Myocyte (in vitro differentiated cells): ENCODE measurements around the gene RRAS2. TPM values are rescaled to one million over a fixed set of nuclear protein-coding genes. Genes with fewer than 3 reads are reported as not detected.
"Not testable (repeated sequence)": the region's sequence is repeated elsewhere in the genome, so short reads cannot be mapped to it uniquely, and the experiment has no call there.

Experiments used
- DNase-seq: peaks from one replicate; pipeline ENCODE4 v3.0.0-alpha.2; 2012; ENCODE audit warnings: low read depth
- total RNA-seq: library from RNA; depleted of rRNA; stranded (reverse); fragments of >200 nt; gene quantifications from 2 replicates; pipeline ENCODE4 v1.2.3, GENCODE V29; 2014

The RRAS2 gene
- total RNA-seq, 1 donor from 2014 or later, result 108 TPM

DNA sequence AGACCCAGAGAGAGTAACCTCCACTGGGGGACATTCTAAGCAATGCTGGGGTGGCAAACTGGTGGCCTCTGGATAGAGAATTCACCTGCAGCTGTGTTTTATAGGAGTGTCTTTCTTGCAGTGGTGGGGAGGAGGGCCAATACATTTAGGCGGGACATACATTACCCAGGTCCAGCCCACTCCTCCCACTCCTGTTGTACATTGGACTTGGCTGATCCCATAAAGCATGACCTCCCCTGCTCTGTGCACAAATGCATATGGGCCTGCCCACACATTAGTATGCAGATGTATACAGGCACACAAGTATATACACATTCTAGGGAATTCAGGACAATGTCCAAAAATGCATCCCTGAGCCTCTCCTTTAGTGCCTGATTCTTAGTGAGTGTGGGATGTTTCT is 99.1 kb downstream of the RRAS2 start:
- DNase-seq, result no peak

- no peak for DNase-seq
Measured at GRCh38 chr11:14259186-14259784, 99.7 kb downstream of the RRAS2 start.

DNA sequence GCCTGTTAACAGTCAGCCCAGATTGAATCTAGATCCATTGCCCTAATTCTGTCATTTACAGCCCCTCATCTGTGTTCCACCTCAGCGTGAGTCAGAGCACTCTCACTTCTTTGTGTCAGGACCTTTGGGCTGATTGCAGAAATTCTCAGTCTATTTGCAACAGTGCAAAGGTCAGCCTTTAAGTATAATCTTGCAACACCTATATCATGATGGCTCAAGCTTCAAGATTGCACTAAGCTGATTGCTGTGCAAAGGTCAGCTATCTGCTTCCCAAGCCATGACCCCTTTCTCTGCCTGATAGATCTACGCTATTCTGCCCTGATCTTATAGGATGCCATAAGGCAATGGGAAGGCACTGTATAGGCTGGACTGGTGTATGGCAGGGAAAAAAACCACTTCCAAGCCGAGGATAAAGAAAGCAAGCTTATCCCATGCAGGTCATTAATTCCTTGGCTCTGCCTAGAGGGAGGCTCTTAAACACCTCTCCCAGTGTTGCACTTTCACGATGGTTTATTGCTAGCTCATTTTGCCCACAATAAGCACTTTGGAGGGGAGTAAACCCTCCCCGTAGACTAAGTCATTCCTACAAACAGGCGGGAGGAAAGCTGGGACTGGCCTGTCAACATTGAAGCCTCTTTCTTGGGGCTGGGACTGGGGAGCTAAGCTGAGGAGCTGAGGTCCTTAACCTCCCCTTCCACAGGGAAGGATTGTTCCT is 100.6 kb downstream of the RRAS2 start:
- no peak for DNase-seq

DNA sequence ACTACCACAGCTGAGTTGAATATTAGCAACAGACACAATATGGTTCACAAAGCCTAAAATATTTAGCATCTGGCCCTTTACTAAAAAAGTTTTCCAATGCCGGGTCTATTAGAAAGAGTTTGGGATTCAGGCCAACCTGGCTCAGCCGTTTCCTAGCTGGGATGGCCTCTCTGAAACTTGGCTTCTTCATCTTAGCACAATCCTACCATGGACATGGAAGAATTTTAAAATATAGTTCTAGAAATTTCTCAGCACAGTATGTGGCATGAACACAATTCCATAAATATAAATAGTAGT is 103.8 kb downstream of the RRAS2 start:
- no peak for DNase-seq

- DNase-seq, result no peak
Measured at GRCh38 chr11:14254533-14255237, 104.3 kb downstream of the RRAS2 start.

DNA sequence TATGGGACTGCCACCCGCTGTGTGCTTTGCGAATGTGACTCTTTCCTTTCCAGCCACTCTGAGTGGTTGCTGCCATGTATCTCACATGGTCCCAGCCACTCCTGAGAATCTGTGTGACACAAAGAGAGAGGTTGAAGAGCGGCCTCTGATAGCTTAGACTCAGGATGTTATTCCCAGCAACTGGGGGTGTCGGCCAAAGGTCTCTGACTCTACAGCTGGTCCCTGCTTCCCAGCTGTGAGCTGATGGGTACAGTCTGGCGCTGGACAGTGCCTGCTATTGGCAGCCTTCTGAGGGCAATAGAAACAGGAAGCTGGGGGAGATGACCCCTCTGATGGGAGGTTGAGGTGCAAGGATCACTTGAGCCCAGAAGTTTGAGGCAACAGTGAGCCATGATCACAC is 105.1 kb downstream of the RRAS2 start:
- DNase-seq, result peak; percentile 38

- peak; percentile 86 for DNase-seq
Measured at GRCh38 chr11:14253421-14253820, 105.6 kb downstream of the RRAS2 start.

- not testable (repeated sequence) for DNase-seq
Measured at GRCh38 chr11:14252501-14252900, 106.5 kb downstream of the RRAS2 start.

DNA sequence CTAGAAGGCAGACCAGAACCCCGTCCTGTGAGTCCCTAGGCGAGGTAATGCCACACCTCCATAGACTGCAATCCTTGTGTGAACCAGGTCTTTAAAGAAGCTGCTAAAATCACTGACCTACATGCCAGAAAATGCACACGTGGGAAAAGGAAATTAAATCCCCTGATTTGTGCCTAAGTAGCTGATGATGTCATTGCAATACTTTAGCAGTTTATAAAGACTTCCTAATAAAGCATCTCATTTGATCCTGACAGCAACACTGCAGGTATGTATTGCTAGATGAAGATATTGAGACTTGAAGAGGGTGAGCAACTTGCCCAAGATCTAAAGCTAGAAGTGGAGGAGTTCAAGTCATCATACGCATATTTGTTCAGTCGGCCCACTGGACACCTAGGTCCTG is 107.2 kb downstream of the RRAS2 start:
- no peak for DNase-seq

GRCh38 chr11:14249121-14249963 is 109.6 kb downstream of the RRAS2 start:
- peak; percentile 68 for DNase-seq

- DNase-seq, result no peak
Measured at GRCh38 chr11:14248580-14248981, 110.4 kb downstream of the RRAS2 start.

GRCh38 chr11:14245444-14245843 is 113.5 kb downstream of the RRAS2 start:
- DNase-seq, result no peak

- no peak for DNase-seq
Measured at GRCh38 chr11:14244926-14245325, 114.1 kb downstream of the RRAS2 start.

GRCh38 chr11:14242733-14243132 is 116.2 kb downstream of the RRAS2 start:
- no peak for DNase-seq

GRCh38 chr11:14242187-14242586 is 116.8 kb downstream of the RRAS2 start:
- DNase-seq, result no peak

- DNase-seq, result no peak
Measured at GRCh38 chr11:14240951-14241350, 118.0 kb downstream of the RRAS2 start.

DNA sequence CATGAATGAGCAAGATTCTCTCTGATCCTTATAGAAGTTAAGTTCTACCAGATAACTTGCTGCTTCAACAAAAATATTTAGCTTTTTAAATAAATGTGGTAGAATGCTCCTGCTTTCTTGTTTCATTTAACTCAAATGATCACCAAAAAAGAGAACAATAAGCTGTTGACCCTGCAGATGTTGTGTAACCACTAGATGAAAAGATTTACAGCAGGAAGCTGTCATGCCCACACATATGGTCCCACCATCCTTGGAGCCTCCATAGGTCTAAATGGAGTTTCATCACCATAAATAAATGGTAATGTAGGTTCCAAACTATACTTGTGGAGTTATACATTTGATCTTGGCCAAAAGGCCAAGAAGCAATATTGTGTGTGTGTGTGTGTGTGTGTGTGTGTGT is 118.8 kb downstream of the RRAS2 start:
- DNase-seq, result no peak

DNA sequence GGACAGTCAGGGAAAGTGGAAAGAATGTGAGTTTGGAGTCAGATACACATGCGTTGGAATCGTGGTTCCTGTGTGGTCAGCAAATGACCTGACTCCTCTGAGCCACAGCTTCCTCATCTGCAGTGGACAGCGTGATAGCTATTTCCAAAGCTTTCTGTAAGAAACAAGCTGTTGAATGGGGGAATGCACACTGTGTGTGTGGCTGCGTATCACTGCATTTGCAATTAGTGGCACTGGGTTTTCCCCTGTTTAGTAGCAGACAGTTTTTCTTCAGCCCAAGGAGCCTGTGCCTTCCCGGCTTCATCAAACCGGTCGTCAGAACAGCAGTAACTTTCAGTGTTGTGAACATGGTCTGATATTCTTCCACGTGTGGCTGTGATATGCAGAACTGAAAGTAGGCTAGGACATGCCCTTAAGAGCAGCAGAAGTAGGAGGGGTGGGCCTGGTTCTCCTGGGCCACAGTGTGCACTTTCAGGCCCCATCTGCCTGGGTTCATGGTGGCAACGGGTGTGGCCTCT is 121.5 kb downstream of the RRAS2 start:
- no peak for DNase-seq

GRCh38 chr11:14235701-14236100 is 123.3 kb downstream of the RRAS2 start:
- no peak for DNase-seq

- DNase-seq, result no peak
Measured at GRCh38 chr11:14234446-14234845, 124.5 kb downstream of the RRAS2 start.

DNA sequence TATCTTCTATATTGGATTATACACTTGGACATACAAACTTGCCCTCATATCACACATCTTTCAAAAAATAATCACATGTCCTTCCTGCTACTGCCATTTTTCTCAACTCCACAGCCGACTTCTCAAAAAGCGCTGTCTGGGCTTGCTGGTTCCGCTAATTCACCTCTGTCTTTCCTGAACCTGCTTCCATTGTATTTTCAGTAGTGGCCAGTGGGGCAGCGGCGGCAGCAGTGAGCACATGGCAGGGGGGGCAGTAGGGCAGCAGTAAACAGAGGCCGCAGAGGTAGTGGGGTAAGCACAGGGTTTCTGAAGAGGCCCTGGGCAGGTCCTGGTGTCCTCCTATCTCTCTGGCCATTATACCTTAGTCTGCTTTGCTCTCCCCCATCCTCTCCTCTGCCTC is 126.3 kb downstream of the RRAS2 start:
- no peak for DNase-seq

- DNase-seq, result no peak
Measured at GRCh38 chr11:14230407-14230806, 128.6 kb downstream of the RRAS2 start.
